ENCODE data around the gene ADGRA3.
A peak's percentile ranks its signal among the peaks of the same experiment; 100 is the strongest.
"Not testable (repeated sequence)": the region's sequence is repeated elsewhere in the genome, so short reads cannot be mapped to it uniquely, and the experiment has no call there.

Gene ADGRA3

DNA sequence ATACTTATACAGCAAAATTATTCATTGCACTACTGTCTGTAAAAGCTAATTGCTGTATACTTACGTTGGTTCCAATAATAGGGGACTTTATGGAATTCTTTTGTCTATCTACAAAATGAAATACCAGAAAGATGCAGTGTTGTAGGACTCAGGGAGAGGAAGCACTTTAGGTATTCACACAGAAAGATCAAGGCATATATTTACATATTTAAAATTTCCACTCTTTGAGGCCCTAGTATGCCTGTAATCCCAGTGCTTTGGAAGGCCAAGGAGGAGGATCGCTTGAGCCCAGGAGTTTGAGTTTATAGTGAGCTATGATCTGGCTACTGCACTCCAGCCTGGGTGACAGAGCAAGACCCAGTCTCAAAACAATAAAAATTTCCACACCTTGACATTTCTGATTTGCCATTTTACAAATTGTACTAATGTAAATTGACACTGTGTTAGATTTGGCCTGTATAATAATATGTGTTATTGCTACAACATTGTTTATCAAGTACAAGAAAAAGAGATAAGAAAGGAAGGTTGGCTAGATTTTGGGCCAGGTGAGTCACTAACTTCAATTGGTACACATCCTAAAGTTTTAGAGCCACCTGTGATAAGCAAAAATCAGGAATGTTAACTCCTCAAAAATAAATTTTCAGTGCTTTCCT is 35.1 kb downstream of the ADGRA3 start:
- no peak for DNase-seq (ENCODE audit: low spot score)

DNA sequence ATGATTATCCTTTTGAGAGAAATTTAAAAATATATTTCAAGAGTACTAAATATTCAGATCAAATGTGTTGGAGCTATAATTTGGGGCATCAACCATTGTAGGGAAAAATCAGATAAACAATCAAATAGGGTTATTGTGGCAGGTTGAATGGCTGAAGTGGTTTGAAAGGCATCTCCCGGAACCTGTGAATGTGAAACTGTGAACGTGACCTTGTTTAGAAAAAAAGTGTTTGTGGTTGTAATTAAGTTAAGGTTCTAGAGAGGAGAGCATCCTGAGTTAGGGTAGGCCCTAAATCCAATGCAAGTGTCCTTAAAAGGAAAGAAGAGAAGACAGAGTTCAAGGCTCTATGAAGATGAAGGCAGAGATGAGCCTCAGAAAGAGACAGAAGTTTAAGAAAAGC is 37.4 kb downstream of the ADGRA3 start:
- DNase-seq (ENCODE audit: low spot score) = no peak

DNA sequence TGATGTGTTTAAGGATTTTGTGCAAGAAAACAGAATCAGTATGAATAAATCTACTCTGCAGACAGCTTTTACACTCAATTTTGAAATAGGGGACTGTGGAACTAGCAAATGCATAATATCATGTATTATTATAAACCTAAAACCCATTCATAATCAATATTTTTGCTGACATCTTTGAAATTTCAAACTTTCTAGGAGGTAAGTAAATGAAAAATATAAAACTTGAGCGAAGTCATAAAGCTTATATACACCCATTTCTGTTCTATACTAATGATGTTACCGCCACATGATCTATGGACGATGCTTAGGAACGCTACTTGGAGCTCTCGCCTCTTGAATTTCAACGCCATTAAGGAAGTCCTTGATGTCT is 38.1 kb downstream of the ADGRA3 start:
- no peak for DNase-seq (ENCODE audit: low spot score)

DNA sequence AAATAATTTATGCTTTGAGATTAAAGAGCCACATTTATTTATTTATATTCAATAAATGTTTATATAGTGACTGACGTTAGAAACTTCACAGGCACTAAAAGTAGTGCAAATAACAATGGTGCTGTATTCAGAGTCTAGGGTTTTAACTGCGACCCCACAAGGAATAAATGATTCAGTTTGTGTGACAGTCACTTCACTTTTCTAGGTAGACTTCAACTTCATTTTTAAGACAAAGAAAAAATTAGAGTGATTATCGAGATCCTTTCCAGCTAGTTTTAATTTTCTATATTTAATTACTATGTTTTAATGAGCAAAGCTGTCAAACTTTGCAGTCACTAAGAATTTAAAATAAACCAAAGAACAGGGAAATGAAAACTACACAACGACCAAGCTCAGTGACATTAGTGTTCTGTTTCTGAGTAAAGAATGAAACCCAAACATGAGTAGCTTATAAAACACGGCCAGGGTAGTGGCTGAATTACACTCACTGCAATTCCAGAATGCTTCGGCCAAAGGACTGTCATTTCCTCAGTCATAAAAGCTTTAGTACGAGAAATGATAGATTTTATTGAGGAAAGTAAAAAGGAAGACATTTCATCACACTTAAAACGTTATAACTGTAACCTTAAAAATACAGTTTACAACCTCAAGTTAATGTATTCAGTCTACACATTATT is 38.6 kb downstream of the ADGRA3 start:
- DNase-seq (ENCODE audit: low spot score) = peak; percentile 20

DNA sequence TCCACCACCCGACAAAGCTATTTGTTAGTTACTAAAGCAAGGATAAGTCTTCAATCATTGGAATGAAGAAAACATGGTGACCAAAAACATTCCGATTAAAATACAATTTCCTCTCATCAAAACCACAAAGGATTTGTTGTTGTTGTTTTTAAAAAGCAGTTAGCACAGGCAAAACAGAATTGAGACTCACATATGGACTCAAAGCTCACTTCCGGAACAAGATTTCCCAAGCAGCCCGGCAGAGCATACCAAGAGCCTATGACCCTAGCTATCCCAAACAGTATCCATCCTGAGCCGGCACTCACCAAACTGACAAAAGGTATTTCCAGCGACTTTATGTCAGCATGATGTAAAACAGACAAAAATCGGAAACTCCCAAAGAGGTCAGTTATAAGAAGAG is 39.9 kb downstream of the ADGRA3 start:
- no peak for DNase-seq (ENCODE audit: low spot score)

DNA sequence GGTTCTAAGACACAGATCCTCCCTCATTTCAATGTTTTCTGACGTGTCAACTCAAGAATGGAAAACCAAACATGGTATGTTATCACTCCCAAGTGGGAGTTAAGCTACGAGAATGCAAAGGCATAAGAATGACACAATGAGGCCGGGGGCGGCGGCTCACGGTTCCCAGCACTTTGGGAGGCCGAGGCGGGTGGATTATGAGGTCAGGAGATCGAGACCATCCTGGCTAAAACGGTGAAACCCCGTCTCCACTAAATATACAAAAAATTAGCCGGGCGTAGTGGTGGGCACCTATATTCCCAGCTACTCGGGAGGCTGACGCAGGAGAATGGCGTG is 40.6 kb downstream of the ADGRA3 start:
- DNase-seq (ENCODE audit: low spot score) = not testable (repeated sequence)

DNA sequence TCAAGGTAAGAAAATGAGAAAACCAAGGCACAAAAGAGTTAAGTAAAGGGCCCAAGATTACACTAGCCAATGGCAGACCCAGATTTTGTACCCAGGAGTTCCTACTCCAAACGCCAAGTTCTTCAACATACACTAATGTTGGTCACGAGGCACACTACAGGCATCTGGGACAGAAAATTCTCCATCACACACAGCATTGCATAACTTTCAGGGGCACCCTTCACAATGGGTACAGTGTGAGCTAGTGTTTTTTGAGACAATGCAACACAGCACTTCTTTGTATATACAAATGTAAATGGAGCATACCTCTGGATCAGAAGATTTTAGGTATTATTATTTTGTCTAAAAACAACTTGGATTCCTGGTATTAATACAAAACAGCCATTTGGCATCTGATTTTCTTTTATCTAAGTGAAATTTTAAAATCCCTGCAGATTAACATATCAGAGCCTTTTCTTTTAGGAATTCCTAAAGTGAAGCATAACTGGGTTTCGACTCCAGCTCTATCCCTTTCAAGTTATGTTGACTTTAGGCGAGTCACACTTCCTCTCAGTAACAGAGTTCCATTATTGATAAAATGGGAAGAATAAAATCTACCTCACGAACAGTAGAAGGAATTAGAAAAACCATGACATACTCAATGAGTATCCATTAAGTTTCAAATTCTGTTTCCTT is 41.1 kb downstream of the ADGRA3 start:
- no peak for DNase-seq (ENCODE audit: low spot score)

DNA sequence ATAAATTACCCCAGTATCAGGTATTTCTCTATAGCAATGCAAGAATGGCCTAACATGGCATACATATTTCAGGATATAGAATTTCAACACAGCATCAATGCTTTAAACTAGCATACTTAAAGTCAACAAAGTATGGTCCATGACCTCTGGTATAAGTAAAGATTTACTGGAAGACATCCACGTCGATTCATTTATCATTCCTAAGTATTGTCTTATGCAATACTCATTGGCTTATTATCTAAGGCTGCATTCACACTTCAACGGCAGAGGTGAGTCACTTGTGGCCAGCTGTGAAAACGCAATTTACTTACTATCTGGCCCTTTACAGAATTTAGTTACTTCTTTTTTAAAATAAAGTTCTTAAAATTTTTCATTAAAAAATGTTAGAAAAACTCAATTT is 42.6 kb downstream of the ADGRA3 start:
- DNase-seq (ENCODE audit: low spot score) = no peak

DNA sequence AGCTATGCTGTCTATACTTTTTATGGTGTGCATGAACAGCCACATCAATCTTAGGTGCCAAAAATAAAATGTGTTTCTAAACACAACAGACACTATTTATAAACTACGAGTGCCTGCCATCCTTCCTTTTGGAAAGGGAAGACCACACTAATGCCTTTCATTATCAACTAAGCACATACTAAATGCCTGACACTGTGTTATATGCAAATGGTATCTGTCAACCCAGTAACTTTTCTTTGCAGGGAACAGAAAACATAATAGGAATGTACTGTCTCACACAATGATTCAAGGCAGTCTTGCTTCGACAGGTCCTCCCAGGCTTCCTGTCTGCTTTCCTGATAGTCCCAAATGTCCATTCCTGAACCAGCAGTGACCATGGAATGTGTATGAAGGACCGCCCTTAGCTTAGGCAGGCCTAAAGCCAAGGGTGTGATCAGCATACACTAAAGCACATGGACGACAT is 43.8 kb downstream of the ADGRA3 start:
- DNase-seq (ENCODE audit: low spot score) = no peak

DNA sequence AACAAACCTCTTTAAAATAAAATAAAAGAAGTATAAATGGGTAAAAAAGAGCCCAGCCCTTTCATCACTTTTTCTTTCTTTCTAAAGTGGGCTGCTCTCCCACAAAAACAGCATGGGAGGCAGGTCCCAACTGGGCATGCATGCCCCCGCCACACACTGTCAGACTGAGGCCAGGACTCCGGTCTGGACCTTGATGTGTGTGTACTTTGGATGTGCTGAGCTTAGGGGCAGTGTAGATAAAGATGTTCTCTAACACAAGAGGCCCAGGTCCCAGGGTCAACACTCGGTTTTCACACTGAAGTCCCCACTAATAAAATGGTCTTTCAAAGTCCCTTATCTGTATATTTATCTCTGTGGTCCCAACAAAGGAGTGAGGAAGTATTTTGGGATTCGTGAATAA is 44.4 kb downstream of the ADGRA3 start:
- DNase-seq (ENCODE audit: low spot score) = no peak

DNA sequence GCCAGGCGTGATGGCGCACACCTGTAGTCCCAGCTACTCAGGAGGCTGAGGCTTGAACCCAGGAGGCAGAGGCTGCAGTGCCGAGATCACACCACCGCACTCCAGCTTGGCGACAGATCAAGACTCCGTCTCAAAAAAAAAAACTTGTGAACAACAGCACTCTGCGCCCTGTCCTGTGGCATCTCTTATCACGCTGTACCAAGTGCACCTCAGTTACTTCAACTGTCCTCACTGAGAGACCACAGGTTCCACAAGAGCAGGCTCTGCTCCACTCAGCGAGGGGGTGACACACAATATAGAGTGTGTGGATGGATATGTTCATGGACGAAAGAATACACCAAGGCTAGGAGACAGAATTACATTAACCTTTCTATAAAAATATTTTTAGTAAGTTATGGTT is 49.3 kb downstream of the ADGRA3 start:
- no peak for DNase-seq (ENCODE audit: low spot score)

DNA sequence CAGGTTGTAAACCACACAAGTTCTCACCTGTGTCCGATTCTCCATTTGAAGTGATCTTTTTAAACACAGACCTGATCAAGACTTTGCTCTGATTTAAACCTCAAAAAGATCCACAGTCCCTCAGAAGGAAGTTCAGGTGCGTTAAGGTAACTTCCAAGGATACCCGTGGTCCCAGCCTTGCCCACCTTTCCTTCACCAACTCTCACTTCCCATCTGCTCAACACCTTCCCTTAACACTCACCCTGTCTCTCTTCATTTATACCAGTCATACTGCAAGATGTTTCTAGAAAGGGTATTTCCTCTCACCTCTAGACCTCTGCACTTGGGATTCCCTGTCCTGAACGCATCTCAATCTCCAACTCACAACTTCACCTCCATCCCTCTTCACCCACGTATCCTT is 49.9 kb downstream of the ADGRA3 start:
- no peak for DNase-seq (ENCODE audit: low spot score)

DNA sequence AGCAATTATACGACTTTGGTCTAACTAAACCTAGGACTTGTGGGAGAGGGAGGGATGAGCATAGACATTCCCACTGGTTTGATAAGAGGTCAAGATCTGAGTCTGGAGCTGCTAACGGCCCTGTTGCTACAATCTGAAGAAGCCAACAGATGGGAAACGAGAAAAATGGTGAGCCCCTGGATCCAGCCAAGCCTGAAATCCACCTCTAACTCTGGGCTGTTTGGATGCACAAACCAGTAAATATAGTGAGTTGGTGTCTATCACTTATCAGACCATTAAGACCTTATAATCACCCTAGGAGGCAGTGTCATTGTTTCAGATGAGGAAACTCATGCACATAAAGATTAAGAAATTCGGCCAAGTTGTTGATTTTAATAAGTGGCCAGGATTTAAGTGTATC is 50.5 kb downstream of the ADGRA3 start:
- no peak for DNase-seq (ENCODE audit: low spot score)

DNA sequence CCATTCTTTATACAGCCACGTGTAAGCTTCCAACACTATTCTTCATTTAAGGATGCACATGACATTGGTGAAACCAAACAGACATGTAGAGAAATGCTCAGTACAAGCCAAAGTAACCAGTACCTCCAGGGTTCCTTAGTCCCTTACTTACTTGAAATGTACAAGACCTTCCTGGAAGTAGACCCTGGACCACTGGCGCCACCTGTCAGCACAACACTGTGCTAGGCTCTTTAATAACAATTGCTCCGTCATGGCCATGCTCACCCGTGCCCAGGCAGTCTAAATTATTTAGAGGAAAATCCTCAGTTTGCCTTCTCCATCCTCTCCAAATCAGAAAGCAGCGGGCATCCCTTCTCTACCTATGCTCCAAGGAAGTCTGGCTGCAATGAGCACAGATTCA is 52.7 kb downstream of the ADGRA3 start:
- DNase-seq (ENCODE audit: low spot score) = no peak

DNA sequence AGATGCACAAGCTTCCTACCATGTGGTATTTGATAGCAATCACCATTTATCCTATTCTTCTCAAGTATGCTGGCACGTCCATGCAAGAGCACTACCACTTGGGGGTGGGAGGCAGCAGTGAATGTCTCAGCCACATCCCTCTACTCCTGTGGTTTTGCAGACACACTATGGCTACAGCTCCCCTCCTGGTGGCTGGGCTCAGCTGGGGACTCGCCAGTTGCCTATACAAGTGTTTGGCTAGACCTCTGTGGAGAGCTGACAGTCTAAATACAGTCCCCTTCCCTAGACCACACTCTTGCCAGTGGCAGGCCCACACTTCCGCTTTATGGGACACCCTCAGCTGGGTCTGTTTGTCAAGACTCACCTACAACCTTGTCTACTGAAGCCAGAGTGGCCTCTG is 53.2 kb downstream of the ADGRA3 start:
- no peak for DNase-seq (ENCODE audit: low spot score)

DNA sequence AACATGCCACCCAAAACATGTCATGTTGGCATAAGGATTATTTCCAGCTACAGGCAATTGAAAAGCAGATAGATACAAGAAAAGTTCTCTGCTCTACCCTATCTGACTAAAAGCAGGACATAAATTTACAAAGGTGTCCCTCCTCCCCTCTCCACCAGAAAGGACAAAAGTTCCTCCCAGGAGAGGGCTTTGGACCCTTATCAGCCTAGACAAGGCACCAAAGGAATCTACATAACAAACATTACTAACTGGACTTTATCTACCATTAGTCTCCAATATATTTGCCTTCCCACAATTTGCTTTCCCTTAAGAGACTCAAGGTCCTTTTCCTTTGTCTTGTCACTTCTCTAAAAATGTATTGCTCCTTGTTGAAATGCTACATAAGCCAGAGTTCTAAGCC is 55.6 kb downstream of the ADGRA3 start:
- DNase-seq (ENCODE audit: low spot score) = no peak

DNA sequence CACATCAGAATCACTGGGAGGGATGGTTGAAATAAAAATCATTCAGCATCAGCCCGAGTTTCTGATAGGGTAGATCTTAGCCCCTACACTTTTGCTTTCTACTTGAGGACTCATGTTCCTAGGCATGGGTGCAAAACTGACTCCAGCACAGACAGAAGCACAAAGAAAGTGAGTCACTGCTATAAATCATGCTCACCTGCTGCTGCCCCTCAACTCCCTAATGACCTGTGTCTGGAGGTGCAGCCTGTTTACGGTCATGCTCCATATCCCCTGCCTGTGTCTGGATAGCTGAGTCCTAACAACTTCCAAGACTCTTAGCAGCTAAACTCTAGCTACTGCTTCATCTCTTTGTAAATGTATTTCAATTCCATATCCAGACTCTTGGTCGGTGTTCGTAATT is 57.8 kb downstream of the ADGRA3 start:
- no peak for DNase-seq (ENCODE audit: low spot score)

DNA sequence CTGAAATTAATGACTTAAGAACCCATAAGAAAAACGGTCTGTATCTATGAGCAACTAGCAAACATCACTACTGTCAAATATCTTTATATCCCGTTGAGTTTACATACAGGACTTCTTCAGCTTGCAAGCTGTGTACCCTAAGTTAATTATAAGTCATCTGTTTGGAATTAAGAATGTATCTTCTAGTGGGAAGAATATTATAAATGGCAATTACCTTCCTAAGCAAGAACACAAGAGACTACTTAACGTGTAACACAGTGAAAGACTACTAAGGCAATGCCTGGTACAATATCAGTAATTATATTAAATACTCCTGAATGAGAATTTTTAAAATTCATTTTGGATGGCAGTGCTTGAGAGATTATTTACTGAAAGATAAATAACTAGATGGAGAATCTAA is 58.5 kb downstream of the ADGRA3 start:
- DNase-seq (ENCODE audit: low spot score) = no peak

DNA sequence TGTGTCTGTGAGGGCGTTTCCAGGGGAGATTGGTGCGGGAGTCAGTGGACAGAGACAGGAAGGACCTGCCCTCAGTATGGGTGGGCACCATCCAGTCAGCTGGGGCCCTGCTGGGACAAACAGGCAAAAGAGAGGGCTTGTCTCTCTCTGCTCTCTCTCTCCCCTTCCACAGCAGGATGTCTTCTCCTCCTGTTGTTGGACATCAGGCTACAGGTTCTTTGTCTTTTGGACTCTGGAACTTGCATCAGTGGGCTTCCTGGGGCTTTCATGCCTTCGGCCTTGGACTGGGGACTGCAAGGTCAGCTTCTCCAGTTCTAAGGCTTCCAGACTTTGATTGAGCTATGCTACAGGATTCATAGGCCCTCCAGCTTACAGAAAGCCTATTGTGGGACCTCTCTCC is 59.6 kb downstream of the ADGRA3 start:
- no peak for DNase-seq (ENCODE audit: low spot score)

DNA sequence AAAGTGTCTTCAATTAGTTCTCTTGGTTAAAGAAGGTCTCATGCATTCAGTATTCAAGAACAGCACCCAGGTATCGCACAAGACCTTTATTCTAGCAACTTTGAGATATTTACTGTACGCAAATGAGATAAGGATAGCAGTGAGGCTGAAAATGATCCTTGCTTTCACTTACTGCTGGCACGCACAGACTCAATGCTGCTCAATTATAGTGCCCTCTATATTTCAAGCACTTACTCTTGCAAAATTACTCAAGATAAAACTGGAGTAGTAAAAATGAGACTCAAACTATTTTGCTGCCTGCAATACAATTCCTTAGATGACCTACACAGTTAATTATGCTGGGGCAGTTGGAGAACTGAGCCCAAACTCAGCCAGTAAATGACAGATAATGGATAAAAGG is 60.9 kb downstream of the ADGRA3 start:
- DNase-seq (ENCODE audit: low spot score) = no peak

DNA sequence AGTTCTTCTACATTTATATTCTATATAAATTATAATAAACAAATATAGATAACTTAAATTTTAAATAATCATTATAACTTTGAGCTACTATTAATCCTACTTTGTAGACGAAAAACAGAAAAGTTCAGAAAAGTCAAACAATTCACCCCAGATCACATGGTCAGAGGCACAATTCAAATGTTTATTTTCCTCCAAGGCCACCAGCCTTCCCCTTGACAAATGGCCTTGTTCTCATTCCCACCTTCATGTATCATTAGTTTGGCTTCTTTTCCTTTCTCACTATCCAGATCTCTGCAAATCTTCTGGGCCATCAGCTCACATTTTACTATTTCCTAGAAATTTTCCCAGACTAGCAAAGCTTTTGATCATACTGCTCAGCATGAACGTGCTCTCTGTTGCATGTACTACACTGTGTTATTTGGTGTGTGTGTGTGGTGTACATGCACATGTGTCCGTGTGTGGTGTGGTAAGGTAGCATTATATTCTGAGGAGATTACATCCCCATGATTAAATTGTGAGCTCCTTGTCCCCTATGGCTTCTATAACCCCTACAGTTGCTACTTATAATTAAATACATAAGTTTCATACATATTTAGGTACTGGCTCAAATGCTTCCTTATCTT is 61.5 kb downstream of the ADGRA3 start:
- no peak for DNase-seq (ENCODE audit: low spot score)

DNA sequence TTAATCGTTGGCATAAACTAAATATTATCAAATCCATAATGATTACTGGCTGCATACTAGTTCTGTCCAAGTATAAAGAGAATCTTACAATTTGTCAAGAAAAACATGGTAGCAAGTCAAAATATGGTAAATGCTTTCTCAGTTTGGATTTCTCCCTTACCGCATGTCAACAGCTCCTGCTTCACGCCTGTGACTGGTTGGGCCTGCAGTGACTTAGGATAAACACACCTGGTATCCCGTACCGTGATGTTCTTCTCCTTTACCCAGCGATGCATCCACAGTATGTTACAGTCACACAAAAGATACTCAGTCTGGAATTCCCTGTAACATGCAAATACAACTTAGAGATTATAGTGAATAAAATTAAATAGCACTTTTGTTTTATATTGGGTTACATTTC is 71.1 kb downstream of the ADGRA3 start:
- no peak for DNase-seq (ENCODE audit: low spot score)

DNA sequence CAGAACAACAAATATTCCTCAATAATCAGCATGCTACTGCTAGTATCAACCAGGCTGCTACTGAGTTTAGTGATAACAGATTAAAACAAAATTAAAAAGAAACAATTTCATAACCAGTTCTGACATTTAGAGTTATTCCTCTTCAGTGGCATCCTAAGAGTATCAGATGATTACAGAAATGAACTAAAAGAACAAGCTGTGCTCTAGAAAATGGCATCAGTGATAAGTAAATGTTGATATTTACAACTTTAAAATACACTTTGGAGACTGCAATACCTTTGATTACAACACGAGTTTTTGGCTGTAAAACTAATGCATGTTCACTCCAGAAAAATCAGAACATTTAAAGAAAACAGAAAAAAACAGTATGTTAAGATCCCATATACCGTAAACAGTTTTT is 72.9 kb downstream of the ADGRA3 start:
- no peak for DNase-seq (ENCODE audit: low spot score)
